SIG-M5 (cell line): Measurements from ENCODE around the gene DHRSX.
"Not testable (repeated sequence)": the region's sequence is repeated elsewhere in the genome, so short reads cannot be mapped to it uniquely, and the experiment has no call there.

ENCODE experiments used
- DNase-seq: peaks from one replicate; lab custom pipeline; 2025; lab: John Stamatoyannopoulos, UW

DHRSX gene

DNA sequence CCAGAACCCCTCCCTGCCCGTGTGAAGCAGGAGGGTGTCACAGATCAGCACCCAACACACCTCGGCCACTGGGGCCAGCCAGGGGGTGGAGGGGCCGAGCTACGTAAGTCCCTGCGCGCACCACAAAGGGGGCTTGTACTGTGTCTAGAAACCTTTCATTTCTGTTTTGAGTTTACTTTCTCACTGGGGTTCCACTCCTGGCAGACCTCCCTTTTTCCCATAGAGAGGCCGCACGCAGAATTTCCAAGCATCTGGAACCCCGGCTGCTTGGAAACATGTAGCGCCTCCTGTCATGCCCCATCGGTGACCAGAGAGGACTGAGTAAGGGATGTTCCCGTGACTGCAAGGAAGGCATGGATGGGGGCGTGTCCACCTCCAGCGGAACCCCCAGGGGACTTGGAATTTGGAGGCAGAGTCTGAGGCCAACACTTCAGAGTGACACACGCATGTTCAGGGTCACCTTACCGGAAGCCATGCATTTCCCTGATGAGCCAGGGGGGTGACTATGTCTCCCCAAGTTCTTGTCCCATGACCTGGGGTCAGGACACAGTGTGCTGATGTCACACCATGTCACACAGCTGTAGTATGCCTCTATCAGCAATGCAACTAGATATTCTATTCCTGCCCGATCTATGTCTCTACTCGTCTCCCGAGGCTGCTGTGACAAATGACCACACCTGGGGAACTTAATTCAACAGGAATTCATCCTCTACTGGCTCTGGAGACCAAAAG, 105.3 kb downstream of the DHRSX start:
- no peak for DNase-seq

DNA sequence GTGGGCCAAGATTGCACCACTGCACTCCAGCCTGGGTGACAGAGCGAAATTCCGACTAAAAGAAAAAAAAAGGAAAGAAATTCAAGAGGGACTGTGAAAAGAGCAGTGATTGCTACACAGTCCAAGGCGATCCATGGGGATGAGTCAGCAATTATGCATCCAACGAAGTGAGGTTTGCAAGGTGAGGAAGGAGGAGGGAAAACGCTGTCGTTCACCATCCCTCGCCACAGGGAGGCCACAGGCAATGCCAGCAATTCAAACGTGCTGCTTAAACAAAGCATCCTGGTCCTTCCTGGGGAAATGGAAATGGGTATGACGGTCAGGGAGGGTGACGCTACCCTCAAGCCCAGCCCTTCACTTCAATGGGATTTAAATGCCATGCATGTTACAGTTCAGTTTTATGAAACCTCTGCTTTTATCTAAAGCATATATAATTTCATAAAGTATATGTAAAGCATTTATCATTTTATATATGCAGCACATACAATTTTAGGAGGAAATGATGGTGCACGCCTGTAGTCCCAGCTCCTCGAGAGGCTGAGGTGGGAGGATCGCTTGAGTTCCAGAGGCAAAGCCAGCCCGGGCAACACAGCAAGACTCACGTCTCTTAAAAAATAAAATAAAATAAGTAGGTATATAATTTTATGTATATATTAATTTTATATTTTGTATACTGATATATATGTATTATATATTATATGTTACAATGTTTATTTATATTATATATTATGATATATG, 108.7 kb downstream of the DHRSX start:
- DNase-seq, result no peak

DNA sequence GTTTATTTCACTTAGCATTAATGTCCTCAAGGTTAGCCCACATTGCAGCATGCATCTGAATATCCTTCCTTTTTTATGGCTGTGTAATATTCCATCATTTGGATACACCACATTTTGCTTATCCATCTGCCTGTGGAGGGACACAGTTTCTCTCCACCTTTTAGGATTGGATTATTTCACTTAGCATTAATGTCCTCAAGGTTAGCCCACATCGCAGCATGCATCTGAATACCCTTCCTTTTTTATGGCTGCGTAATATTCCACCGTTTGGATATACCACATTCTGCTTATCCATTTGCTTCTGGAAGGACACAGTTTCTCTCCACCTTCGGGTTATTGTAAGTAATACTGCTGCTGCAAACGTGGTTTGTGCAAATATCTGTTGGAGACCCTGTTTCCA, 110.0 kb downstream of the DHRSX start:
- no peak for DNase-seq

DNA sequence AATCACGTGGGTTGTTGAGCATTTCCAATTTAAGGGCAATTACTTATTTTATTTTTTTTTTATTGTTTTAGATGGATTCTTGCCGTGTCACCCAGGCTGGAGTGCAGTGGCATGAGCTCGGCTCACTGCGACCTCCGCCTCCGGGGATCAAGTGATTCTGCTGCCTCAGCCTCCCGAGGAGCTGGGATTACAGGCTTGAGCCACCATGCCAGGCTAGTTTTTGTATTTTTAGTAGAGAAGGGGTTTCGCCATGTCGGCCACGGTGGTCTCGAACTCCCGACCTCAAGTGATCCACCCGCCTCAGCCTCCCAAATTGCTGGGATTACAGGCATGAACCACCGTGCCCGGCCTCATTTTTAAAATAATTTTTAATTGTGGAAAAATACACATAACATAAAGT, 111.0 kb downstream of the DHRSX start:
- not testable (repeated sequence) for DNase-seq

DNA sequence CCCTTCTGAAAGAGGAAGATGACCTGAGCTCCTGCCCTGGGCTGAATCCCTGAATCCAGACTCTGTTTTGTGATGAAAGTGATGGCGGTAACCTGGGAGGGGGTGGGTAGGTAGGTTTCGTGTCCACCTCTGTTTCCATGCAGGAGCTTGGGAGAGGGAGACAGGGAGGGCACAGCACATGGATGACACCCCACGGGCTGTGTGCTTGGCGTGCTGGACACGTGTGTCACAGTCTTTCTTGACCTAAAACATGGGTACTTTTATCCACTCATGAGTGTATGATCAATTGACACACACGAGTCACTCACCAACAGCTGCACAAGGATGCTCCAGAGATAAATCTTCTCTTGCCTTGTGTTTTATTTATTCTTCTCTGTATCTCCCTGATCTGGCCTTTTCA, 111.5 kb downstream of the DHRSX start:
- no peak for DNase-seq

DNA sequence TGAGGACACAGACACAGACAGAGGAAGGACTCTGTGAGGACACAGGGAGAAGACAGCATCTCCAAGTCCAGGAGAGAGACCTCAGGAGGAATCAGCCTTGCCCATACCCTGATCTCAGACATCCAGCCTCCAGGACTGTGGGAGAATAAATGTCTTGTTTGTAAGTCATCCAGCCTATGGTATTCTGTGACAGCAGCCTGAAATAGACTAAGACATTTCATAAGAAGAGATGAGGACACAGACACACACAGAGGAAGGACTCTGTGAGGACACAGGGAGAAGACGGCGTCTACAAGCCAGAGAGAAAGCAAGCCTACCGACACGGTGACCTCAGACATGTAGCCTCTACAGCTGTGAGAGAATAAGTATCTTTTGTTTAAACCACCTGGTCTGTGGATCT, 112.1 kb downstream of the DHRSX start:
- no peak for DNase-seq

DNA sequence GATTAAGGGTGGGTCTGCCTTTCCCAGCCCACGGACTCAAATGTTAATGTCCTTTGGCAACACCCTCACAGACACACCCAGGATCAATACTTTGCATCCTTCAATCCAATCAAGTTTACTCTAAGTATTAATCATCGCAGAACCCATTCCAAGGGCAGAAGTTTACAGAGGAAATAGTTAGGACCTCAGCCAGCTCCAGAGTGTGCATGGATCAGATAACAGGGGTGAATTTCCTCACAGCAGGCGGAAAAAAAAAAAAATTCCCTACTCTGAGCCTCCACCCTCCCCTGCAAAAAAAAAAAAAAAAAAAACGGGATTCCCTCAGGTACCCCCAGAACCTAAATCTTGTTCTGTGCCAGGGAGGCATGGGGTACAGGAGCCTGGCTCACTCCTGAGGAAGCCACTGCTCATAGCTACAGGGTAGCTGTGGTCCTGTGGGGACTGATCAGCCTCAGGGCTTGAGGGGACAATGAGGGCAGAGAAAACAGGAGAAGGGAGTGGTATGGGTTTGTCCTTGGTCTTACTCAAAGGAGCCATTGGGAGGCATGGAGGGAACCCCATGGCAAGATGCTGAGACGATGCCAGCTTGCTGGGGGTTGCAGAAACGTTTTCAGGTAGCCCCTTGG, 113.0 kb downstream of the DHRSX start:
- DNase-seq, result no peak

DNA sequence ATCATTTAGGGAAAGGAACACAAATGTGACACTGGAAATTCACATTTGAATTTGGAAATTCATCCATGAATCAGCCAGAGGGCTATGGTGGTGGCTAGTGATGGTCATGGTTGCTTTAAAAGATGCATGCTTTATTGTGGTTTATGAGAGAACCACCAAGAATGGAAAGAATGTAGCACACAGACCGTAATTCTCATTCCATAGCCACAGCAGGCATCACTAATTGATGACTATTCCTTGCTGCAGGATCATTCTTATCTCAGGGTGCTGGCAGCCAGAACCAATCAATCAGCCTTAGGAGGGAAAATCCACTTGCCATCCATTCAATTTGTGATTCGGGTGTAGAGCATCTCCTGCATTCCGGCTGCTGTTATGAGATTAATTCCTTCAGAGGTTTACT, 115.6 kb downstream of the DHRSX start:
- no peak for DNase-seq

DNA sequence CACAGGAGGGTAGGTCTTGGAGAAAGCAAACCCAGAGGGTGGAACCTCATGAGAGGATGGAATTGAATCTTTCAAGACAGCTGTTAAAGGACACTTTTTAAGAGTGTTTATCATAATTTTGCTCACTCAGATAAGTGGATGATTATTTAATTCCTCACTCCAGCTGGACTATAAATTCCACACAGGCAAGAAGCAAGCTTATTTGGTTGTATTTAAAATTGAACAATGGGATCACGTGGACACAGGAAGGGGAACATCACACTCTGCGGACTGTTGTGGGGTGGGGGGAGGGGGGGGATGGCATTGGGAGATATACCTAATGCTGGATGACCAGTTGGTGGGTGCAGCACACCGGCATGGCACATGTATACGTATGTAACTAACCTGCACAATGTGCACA, 116.3 kb downstream of the DHRSX start:
- DNase-seq, result no peak

DNA sequence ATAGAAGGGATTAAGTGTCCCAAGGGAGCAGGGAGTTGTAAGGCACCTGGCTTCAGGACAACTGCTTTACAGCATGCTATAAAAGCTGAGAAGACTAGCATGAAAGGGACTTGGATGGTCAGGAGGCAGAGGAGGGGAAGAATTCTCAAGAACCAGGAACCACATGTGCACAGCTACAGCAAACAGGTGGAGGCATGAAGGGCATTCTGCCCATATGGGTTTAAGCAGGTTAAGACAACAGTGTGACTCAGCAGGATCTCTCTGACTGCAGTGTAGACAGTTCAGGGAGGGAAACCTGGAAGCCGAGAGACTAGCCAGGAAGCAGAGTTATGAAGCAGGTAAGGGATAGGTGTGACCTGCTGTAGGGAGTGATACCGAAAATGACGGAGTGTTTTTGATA, 117.0 kb downstream of the DHRSX start:
- DNase-seq, result no peak

DNA sequence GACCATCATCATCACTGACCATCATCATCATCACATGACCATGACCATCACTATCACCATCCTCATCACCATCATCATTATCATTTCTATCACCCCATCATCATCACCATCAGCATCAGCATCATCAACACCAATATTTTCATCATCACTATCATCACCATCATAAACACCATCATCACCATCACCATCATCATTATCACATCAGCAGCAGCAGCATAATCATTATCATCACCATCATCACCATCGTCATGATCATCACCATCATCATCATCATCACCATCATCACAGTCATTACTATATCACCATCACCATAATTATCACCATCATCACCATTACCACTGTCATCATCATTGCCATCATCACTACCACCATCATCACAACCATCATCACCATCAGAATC, 117.6 kb downstream of the DHRSX start:
- no peak for DNase-seq

DNA sequence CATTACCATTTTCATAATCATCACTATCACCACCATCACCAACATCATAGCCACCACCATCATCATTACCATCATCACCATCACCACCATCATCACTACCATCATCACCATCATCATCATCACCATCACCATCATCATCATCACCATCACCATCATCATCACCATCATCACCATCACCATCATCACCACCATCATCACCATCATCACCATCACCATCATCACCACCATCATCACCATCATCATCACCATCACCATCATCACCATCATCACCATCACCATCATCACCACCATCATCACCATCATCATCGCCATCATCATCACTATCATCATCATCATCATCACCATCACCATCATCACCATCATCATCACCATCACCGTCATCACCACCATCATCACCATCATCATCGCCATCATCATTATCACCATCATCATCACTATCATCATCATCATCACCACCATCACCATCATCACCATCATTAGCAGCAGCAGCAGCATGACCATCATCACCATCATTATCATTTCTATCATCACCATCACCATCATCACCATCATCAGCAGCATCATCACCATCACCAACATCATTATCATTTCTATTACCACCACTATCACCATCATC, 118.2 kb downstream of the DHRSX start:
- DNase-seq, result not testable (repeated sequence)

DNA sequence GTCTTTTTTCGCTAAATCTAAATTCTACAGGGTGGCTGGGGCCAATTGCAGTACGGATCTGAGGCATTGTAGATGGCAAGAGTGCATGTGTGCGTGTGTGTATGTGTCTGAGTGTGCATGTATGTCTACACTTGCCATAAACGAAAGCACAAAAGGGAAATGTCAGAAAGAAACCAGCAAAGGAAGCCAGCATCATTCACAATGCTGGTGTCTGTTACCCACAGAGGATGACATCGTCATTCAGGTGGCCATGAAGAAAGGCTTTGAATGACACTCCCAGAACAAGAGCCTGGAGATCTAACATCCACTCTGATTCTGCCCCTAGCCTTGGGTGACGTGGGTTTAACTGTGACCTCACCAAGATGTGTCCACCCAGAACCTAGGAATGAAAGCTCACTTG, 124.6 kb downstream of the DHRSX start:
- no peak for DNase-seq

DNA sequence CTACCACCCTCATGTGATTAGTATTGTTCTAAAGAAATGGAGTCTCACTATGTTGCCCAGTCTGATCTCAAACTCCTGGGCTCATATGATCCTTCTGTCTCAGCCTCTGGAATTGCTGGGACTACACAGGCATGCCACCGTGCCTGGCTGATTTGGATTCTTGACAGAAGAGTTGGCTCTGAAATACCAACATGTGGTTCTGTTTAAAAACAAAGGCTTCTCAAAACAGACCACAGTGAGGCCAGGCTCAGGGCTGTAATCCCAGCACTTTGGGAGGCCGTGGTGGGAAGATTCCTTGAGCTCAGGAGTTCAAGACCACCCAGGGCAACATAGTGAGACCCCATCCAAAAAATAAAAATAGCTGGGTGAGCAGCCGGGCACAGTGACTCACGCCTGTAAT, 126.7 kb downstream of the DHRSX start:
- no peak for DNase-seq

DNA sequence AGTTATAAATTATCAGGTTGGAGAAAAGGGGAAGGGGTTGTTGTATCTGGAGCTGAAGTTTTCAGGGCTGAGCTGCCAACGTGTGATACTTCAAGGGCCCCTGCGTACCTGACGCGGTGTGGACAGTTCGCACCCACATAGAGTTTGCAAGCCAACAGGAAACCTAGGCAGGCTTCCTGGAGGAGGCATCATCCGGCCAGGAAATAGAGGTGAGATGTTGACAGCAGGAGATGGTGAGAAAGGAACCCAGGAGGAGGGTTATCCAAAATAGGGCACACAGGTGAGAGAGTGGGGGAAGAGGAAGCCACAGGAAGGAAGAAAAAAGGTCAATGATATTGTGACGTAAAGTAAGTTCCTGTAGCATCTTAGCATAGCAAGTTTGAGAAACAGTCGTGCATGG, 127.2 kb downstream of the DHRSX start:
- no peak for DNase-seq

DNA sequence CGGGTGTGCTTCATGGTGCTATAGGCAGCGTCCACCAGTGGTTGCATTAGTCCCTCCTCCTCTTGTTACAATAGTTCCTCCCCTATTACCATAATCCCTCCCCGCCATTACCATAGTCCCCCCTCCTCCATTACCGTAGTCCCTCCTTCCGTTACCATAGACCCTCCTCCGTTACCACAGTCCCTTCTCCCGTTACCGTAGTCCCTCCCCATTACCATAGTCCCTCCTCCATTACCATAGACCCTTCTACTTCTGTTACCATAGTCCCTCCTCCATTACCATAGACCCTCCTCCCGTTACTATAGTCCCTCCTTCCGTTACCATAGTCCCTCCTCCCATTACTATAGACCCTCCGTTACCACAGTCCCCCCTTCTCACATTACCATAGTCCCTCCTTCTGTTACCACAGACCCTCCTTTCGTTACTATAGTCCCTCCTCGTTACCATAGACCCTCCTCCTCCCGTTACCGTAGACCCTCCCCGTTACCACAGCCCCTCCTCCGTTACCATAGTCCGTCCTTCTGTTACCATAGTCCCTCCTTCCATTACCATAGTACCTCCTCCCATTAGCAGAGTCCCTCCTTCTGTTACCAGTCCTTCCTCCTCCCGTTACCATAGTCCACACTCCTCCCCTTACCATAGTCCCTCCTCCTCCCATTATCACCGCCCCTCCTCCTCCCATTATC, 129.6 kb downstream of the DHRSX start:
- no peak for DNase-seq

DNA sequence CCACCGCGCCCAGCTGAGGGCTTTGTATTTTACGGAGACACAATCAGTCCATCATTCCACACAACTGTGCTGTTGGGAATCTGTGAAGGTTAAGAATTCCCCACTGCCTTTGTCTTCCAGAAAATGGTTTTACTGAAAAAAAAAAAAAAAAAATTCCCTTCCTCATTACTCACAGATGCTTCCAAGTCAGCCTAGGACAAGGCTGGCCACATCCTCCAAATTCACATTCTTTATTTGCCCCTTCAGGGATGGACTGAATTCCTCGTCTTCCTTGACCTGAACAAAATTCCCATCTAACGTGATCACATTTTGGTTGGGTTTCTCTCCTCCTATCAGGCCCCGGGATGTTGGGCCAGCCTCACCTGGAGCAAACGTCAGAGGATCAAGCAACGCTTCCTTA, 130.3 kb downstream of the DHRSX start:
- no peak for DNase-seq

DNA sequence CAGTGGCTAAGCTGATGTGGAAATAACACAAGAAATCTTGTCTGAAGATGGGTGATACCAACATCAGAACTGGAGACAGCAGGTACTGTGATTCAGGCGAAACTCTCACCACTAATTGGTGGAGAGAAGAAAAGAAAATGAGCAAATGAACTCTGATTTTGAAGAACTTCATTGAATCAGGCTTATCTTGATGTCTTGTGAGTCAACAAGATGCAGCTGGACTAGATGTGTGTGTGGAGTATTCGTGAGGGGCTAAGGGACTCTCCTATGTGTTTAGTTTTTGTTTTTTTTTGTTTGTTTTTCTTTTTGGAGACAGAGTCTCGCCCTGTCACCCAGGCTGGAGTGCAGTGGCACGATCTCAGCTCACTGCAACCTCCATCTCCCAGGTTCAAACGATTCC, 131.6 kb downstream of the DHRSX start:
- no peak for DNase-seq

DNA sequence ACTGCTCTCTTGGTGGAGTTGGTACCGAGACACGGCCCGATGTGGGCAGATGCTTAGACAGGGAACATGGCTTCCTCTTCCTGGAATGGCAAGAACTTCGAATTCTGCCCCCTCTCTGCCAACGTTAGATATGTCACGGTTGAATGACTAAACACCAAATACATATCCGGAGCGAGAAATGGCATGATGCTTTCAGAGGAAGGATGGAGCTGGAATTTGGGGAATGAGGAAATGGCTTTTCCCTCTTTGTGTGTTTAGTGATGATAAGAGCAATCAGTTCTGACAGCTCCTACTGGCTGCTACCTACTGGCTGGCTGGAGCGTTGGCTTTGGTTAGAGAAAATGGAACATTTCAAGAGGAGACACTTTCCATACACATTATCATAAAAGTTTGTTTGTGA, 140.0 kb downstream of the DHRSX start:
- DNase-seq, result no peak

DNA sequence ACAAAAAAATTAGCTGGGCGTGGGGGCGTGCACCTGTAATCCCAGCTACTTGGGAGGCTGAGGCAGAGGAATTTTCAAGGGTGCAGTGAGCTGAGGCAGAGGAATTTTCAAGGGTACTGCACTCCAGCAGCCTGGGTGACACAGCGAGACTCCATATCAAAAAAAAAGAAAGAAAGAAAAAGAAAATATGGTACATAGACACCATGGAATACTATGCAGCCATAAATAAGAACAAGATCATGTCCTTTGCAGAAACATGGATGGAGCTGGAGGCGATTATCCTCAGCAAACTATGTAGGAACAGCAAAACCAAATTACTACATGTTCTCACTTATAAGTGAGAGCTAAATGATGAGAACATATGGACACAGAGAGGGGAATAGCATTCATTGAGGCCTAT, 141.3 kb downstream of the DHRSX start:
- not testable (repeated sequence) for DNase-seq

DNA sequence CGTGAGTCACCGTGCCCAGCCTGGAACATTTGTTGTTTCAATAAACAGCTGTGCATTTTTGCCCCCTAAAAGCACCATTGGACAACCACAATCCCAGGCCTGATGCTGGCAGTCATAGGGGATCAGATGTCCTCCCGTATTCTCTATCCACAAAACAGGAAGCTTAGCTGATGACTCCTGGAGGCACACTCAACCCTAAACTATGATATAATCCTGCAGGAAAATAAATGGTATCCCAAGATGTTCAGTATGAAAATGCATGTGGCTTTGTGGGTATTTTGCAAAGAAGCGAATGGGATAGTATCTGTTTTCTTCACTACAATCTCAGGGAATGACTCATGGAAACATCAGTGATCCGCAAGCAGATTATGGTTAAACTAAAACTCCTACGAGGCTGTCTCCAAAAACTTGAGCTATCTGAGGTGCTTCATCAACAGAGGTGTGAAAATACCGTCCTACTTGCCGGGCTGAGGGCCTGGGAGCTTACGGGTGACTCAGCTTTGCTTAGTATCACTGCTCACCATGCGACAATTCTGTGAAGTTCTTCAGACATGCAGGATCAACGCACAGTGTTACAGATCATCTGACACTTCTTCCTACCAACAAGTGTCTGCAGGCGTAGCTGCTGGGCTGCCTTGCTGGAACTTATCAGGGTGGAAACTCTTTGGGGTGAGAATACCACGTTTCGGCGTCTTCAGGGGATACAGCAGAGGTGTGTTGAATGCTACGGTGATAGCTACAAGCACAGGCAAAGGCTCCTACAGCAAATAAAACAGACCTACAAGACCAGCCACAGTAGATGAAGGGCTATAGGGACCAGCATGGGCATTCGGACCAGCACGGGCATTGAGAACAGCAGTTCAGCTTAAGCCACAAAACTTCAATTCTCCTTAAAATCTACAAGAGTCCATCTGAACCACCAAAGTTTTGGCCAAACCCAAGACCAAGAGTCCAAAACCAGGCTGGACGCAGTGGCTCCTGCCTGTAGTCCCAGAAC, 148.5 kb downstream of the DHRSX start:
- DNase-seq, result no peak
